Epithelial cell of proximal tubule (primary cell): ENCODE results near the gene OR52N2. TPM values are rescaled to one million over a fixed set of nuclear protein-coding genes. Genes with fewer than 3 reads are reported as not detected.

ENCODE experiments used
- DNase-seq: peaks from one replicate; pipeline ENCODE4 v3.0.0-alpha.2; 2011; ENCODE audit warnings: low read depth
- H3K4me3 ChIP-seq: 2 replicates; pipeline ENCODE4 v1.5.1; 2011; ENCODE audit warnings: low read depth, mild to moderate bottlenecking, low read length
- CTCF ChIP-seq: conservative IDR thresholded peaks from 2 replicates; pipeline ENCODE4 v1.5.1; 2012; ENCODE audit warnings: low read depth, mild to moderate bottlenecking, low read length
- total RNA-seq: library from RNA; depleted of rRNA; stranded (reverse); fragments of >200 nt; gene quantifications from 2 replicates; pipeline ENCODE4 v1.2.3, GENCODE V29; 2015

OR52N2 gene
- total RNA-seq, 1 donor from 2014 or later: not detected

- no peak for DNase-seq
- no peak for TF ChIP-seq CTCF
- no peak overlapping the region for H3K4me3 ChIP-seq
These were observed 29.0 kb downstream of the OR52N2 start for GRCh38 chr11:5837695-5838094.

GRCh38 chr11:5841797-5842196 is 33.1 kb downstream of the OR52N2 start, which contains the start of gene OR52E6:
TSS of gene OR52E6 (minus strand) at chr11:5841897. CDS start at chr11:5841897, 0 bp downstream.
- TF ChIP-seq CTCF: no peak
- H3K4me3 ChIP-seq: no peak within 1 kb of the TSS
- no peak for DNase-seq

GRCh38 chr11:5846701-5847100 is 38.0 kb downstream of the OR52N2 start:
- no peak overlapping the region for H3K4me3 ChIP-seq
- no peak for TF ChIP-seq CTCF
- no peak for DNase-seq

GRCh38 chr11:5847711-5848110 is 39.0 kb downstream of the OR52N2 start:
- TF ChIP-seq CTCF: no peak
- no peak for DNase-seq
- no peak overlapping the region for H3K4me3 ChIP-seq

GRCh38 chr11:5851002-5851401 is 42.3 kb downstream of the OR52N2 start:
- no peak for TF ChIP-seq CTCF

GRCh38 chr11:5857590-5857989 is 48.9 kb downstream of the OR52N2 start, which contains the start of gene OR52E8:
TSS of gene OR52E8 (minus strand) at chr11:5857690. CDS start at chr11:5857690, 0 bp downstream.
- no peak for TF ChIP-seq CTCF
- no peak within 1 kb of the TSS for H3K4me3 ChIP-seq
- no peak for DNase-seq

More at GRCh38 chr11:5851002-5851401, 42.3 kb downstream of the OR52N2 start:
- no peak for DNase-seq
- no peak overlapping the region for H3K4me3 ChIP-seq

GRCh38 chr11:5865826-5866225 is 57.1 kb downstream of the OR52N2 start:
- TF ChIP-seq CTCF: no peak
- no peak for DNase-seq
- H3K4me3 ChIP-seq: no peak overlapping the region
